ENCODE data around the gene ZFP30.

ZFP30 gene

GRCh38 chr19:37564624-37565369 lies 90.5 kb downstream of the ZFP30 start:
- no peak for DNase-seq (ENCODE audit: low spot score)

Small RNAs within 50 kb of the gene (small RNA-seq; reads per million reads assigned to genes)
- gene SELENOKP1, result 0 reads per million in 2 experiments
